OCI-LY7 (cell line): ENCODE results near the gene PDE4A.

Experiments
- CTCF ChIP-seq: fragments of 200-600 bp; sonication (generic); conservative IDR thresholded peaks from 2 replicates; pipeline ENCODE4 v1.5.1; 2014; ENCODE audit warnings: mild to moderate bottlenecking, antibody characterized with exemption, low read length, moderate library complexity, mixed read lengths
- EZH2phosphoT487 ChIP-seq: fragments of 200-600 bp; sonication (generic); IDR thresholded peaks from 2 replicates; pipeline ENCODE4 v1.6.1; 2018; ENCODE audit warnings: low read depth, borderline replicate concordance, mild to moderate bottlenecking, mixed run types, antibody characterized with exemption, low read length, moderate library complexity, mixed read lengths

DNA sequence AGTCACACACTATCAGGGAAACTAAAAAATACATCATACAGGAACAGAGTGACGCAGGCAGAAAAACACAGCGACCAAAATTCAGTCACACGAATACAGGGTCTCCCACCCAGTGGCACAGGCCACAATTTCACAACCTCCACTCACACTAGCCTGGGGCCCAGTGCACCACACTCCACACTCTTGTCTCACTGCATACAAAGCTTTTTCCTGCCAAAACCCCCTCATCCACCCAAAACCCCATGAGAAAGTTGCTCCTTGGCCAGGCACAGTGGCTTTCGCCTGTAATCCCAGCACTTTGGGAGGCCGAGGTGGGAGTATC lies 95.7 kb downstream of the PDE4A start:
- no peak for TF ChIP-seq CTCF
- no peak for TF ChIP-seq EZH2phosphoT487
